ENCODE measurements around the gene PPFIBP2. TPM values are rescaled to one million over a fixed set of nuclear protein-coding genes. Genes with fewer than 3 reads are reported as not detected.

PPFIBP2 gene
- total and polyA plus RNA-seq, 10 donors: 17.2 to 75.1 (median 40.4) TPM

GRCh38 chr11:7543302-7543701 is 29.5 kb downstream of the PPFIBP2 start:
- Histone ChIP-seq H3K4me1 (peaks cover 0 to 5% (median under 1%) of the 10 kb centered on the region in 6 donors), H3K9me3 (no peaks in the 10 kb centered on the region), H3K4me3 (no peak overlapping the region), H3K27ac (no peak overlapping the region), H3K27me3 (replicated peaks in 1 of 7) (peaks cover 0 to 28% (median 0%) of the 10 kb centered on the region in 7 donors), H3K36me3 (no peaks in the 10 kb centered on the region)
- no peak for DNase-seq
- intact Hi-C loops (cut with DNase I; ENCODE audit: low total_unique reads): no loop called here
- TF ChIP-seq POLR2AphosphoS5 (IDR thresholded peaks at IDR 0.05) (no peak), POLR2A (IDR thresholded peaks at IDR 0.05) (no peak)
- TF ChIP-seq, protein P1, sequence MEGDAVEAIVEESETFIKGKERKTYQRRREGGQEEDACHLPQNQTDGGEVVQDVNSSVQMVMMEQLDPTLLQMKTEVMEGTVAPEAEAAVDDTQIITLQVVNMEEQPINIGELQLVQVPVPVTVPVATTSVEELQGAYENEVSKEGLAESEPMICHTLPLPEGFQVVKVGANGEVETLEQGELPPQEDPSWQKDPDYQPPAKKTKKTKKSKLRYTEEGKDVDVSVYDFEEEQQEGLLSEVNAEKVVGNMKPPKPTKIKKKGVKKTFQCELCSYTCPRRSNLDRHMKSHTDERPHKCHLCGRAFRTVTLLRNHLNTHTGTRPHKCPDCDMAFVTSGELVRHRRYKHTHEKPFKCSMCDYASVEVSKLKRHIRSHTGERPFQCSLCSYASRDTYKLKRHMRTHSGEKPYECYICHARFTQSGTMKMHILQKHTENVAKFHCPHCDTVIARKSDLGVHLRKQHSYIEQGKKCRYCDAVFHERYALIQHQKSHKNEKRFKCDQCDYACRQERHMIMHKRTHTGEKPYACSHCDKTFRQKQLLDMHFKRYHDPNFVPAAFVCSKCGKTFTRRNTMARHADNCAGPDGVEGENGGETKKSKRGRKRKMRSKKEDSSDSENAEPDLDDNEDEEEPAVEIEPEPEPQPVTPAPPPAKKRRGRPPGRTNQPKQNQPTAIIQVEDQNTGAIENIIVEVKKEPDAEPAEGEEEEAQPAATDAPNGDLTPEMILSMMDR (IDR thresholded peaks at IDR 0.05 in 8 of 11, conservative IDR thresholded peaks at IDR 0.05 in 3 of 11): no peak
- 89 to 96% (median 91%) methylated on average over 1 of the region's 1 CpG for WGBS, 5 donors

DNA sequence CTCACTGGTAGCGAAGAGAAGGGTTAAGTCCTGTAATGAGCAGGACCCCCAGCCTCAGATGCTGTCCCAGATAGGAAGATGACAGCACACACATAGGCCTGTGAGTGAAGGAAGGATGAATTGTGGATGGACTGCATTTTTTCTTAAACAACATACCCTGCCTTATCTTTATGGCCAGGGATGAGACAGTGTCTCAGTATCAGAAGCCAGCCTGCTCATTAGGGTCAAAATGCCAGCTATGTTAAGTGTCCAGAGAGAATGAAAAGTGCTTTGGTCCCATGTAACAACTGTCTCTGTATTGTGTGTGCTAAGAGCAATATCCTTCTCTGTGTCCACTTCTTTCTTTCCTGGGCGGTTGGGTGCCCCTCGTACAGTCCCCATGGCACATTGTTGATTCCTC is 30.2 kb downstream of the PPFIBP2 start:
- Histone ChIP-seq H3K27ac (no peak overlapping the region), H3K27me3 (replicated peaks in 1 of 7) (peaks cover 0 to 21% (median 0%) of the 10 kb centered on the region in 7 donors), H3K4me3 (no peak overlapping the region), H3K36me3 (no peaks in the 10 kb centered on the region), H3K9me3 (no peaks in the 10 kb centered on the region), H3K4me1 (peaks cover 0 to 5% (median 0%) of the 10 kb centered on the region in 6 donors)
- intact Hi-C loops (cut with DNase I; ENCODE audit: low total_unique reads): no loop called here
- TF ChIP-seq POLR2A (IDR thresholded peaks at IDR 0.05) (no peak), POLR2AphosphoS5 (IDR thresholded peaks at IDR 0.05) (no peak)
- TF ChIP-seq, protein P1 (IDR thresholded peaks at IDR 0.05 in 8 of 11, conservative IDR thresholded peaks at IDR 0.05 in 3 of 11): no peak
- DNase-seq: no peak
- WGBS, 5 donors: 78 to 91% (median 86%) methylated on average over 3 of the region's 3 CpGs

DNA sequence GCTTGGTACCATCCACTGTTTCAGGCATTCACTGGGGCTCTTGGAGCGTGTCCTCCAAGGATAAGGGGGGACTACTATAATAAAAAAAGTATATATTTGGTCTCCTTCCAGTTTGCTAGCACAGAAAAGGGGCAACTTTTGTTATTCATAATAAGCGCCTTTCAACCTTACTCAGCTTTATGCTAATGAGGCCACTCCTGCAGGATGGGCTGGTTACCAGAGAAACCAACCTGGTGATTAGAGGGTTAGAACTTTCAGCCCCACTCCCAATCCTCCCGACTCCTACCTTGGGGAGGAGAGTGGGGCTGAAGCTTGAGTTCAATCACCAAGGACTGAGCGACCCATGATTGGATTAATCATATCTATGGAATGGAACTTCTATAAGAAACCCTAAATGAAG is 31.8 kb downstream of the PPFIBP2 start:
- TF ChIP-seq POLR2AphosphoS5 (IDR thresholded peaks at IDR 0.05) (no peak), POLR2A (IDR thresholded peaks at IDR 0.05) (no peak)
- TF ChIP-seq, protein P1 (IDR thresholded peaks at IDR 0.05 in 8 of 11, conservative IDR thresholded peaks at IDR 0.05 in 3 of 11): no peak
- intact Hi-C loops (cut with DNase I; ENCODE audit: low total_unique reads): no loop called here
- Histone ChIP-seq H3K27ac (no peak overlapping the region), H3K4me1 (no peaks in the 10 kb centered on the region), H3K27me3 (replicated peaks in 1 of 7) (peaks cover 0 to 5% (median 0%) of the 10 kb centered on the region in 7 donors), H3K4me3 (no peak overlapping the region), H3K9me3 (no peaks in the 10 kb centered on the region), H3K36me3 (peaks cover 0 to 14% (median 2%) of the 10 kb centered on the region in 6 donors)
- no peak for DNase-seq
- 85 to 91% (median 90%) methylated on average over 4 of the region's 4 CpGs for WGBS, 5 donors

DNA sequence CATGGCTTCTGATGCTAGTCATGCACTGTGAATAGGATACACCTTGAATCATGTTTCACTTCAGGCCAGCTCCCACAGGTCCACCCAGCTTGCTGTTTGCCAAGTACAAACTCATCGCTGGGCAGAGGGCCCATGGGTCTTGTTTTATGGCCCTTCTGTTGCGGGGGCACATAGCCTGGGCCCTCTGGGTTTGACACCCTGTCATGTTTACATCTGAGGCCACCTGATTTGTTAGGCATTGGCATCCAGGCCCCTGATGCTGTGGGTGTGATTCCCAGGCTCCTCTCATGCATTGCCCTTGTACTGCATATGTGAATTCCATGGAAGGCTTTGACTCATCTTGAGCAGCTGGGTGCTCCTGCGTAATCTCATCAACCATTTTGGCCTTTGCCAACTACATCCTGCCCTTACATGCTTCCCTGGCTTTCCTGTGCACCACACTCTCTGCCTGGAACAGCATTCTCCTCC is 32.6 kb downstream of the PPFIBP2 start:
- H3K4me1 ChIP-seq: no peaks in the 10 kb centered on the region
- H3K9me3 ChIP-seq: no peaks in the 10 kb centered on the region
- intact Hi-C loops (cut with DNase I; ENCODE audit: low total_unique reads): no loop called here
- 92 to 96% (median 94%) methylated on average over 3 of the region's 3 CpGs for WGBS, 5 donors
- DNase-seq: no peak
- H3K27ac ChIP-seq: no peak overlapping the region
- TF ChIP-seq POLR2AphosphoS5 (IDR thresholded peaks at IDR 0.05): no peak
- TF ChIP-seq POLR2A (IDR thresholded peaks at IDR 0.05): no peak
- TF ChIP-seq, protein P1 (IDR thresholded peaks at IDR 0.05 in 8 of 11, conservative IDR thresholded peaks at IDR 0.05 in 3 of 11): no peak
- H3K27me3 ChIP-seq (replicated peaks in 1 of 7): peaks cover 0 to 5% (median 0%) of the 10 kb centered on the region in 7 donors
- peaks cover 0 to 20% (median 2%) of the 10 kb centered on the region in 6 donors for H3K36me3 ChIP-seq
- no peak overlapping the region for H3K4me3 ChIP-seq
